Measurements from ENCODE around the gene POLR1A. TPM values are rescaled to one million over a fixed set of nuclear protein-coding genes. Genes with fewer than 3 reads are reported as not detected.

The POLR1A gene
- total and polyA plus RNA-seq, 2 of the 13 experiments (the other 11 are each of a cell fraction or from before 2014, with no cell fraction given) = 7.2 to 39.9 TPM

- CTCF ChIA-PET (ENCODE audit: low intra/inter-chr PET ratio, low total read pairs) = no interaction called here
- POLR2A ChIA-PET = no interaction called here
- no peaks in the 10 kb centered on the region for H3K9me3 ChIP-seq (ENCODE audit: low read length)
- H4K20me1 ChIP-seq (ENCODE audit: insufficient read depth, low read length) = no peaks in the 10 kb centered on the region
- no peak overlapping the region for H3K27ac ChIP-seq (ENCODE audit: extremely low read length, insufficient read depth, low read length)
- DNase-seq (ENCODE audit: low spot score) (no peak), FAIRE-seq (no peak), ATAC-seq (no peak)
- H3K79me2 ChIP-seq (ENCODE audit: insufficient read depth, low read length) = no peaks in the 10 kb centered on the region
- intact Hi-C loops (cut with micrococcal nuclease; ENCODE audit: unreplicated experiment) (no loop called here), in situ Hi-C loops (cut with HindIII; ENCODE audit: extremely low pct_ligation_motif_present, low pct_unique_long_range_greater_than_20kb) (no loop called here)
- no peaks in the 10 kb centered on the region for H3K4me1 ChIP-seq (ENCODE audit: insufficient read depth, low read length)
- H3K36me3 ChIP-seq (replicated peaks in 1 of 2; ENCODE audit: control insufficient read depth in 1 of 2, insufficient read depth in 2 of 2, low read length in 2 of 2) = peaks cover 71 to 98% of the 10 kb centered on the region in 2 experiments
- 93% methylated on average over 7 of the region's 7 CpGs for WGBS (ENCODE audit: low lambda C conversion rate)
- no peak overlapping the region for H3K4me3 ChIP-seq (replicated peaks in 1 of 3; ENCODE audit: insufficient read depth in 1 of 3, low read depth in 2 of 3, low read length in 3 of 3)
- BruUV-seq (replicated peaks) = no TSS peak
- TF ChIP-seq ISL2 (CRISPR knock-in tag; IDR thresholded peaks at IDR 0.05) (no peak), ZNF232 (CRISPR knock-in tag; IDR thresholded peaks at IDR 0.05; ENCODE audit: borderline replicate concordance) (no peak), ZNF543 (CRISPR knock-in tag; IDR thresholded peaks at IDR 0.05) (no peak)
- TF ChIP-seq, protein P1, sequence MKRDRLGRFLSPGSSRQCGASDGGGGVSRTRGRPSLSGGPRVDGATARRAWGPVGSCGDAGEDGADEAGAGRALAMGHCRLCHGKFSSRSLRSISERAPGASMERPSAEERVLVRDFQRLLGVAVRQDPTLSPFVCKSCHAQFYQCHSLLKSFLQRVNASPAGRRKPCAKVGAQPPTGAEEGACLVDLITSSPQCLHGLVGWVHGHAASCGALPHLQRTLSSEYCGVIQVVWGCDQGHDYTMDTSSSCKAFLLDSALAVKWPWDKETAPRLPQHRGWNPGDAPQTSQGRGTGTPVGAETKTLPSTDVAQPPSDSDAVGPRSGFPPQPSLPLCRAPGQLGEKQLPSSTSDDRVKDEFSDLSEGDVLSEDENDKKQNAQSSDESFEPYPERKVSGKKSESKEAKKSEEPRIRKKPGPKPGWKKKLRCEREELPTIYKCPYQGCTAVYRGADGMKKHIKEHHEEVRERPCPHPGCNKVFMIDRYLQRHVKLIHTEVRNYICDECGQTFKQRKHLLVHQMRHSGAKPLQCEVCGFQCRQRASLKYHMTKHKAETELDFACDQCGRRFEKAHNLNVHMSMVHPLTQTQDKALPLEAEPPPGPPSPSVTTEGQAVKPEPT (CRISPR knock-in tag; IDR thresholded peaks at IDR 0.05; ENCODE audit: low read depth) = no peak
- TF ChIP-seq, protein P2, sequence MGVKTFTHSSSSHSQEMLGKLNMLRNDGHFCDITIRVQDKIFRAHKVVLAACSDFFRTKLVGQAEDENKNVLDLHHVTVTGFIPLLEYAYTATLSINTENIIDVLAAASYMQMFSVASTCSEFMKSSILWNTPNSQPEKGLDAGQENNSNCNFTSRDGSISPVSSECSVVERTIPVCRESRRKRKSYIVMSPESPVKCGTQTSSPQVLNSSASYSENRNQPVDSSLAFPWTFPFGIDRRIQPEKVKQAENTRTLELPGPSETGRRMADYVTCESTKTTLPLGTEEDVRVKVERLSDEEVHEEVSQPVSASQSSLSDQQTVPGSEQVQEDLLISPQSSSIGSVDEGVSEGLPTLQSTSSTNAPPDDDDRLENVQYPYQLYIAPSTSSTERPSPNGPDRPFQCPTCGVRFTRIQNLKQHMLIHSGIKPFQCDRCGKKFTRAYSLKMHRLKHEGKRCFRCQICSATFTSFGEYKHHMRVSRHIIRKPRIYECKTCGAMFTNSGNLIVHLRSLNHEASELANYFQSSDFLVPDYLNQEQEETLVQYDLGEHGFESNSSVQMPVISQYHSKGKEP (CRISPR knock-in tag; IDR thresholded peaks at IDR 0.05) = no peak
- TF ChIP-seq, protein P3, sequence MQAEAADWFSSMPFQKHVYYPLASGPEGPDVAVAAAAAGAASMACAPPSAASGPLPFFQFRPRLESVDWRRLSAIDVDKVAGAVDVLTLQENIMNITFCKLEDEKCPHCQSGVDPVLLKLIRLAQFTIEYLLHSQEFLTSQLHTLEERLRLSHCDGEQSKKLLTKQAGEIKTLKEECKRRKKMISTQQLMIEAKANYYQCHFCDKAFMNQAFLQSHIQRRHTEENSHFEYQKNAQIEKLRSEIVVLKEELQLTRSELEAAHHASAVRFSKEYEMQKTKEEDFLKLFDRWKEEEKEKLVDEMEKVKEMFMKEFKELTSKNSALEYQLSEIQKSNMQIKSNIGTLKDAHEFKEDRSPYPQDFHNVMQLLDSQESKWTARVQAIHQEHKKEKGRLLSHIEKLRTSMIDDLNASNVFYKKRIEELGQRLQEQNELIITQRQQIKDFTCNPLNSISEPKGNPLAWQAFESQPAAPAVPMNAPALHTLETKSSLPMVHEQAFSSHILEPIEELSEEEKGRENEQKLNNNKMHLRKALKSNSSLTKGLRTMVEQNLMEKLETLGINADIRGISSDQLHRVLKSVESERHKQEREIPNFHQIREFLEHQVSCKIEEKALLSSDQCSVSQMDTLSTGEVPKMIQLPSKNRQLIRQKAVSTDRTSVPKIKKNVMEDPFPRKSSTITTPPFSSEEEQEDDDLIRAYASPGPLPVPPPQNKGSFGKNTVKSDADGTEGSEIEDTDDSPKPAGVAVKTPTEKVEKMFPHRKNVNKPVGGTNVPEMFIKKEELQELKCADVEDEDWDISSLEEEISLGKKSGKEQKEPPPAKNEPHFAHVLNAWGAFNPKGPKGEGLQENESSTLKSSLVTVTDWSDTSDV (CRISPR knock-in tag; IDR thresholded peaks at IDR 0.05) = no peak
- no peaks in the 10 kb centered on the region for H3K27me3 ChIP-seq (ENCODE audit: control insufficient read depth in 1 of 2, insufficient read depth in 2 of 2, low read length in 2 of 2)
- no peak overlapping the region for H3K9ac ChIP-seq (ENCODE audit: insufficient read depth, low read depth, low read length)
- H3K4me2 ChIP-seq (ENCODE audit: low read depth, low read length) = no peak overlapping the region
- H2AFZ ChIP-seq (ENCODE audit: low read length) = no peak overlapping the region
Observed at GRCh38 chr2:86036669-86037138, 69.0 kb downstream of the POLR1A start.
